ENCODE measurements around the gene WDR43.

The WDR43 gene

GRCh38 chr2:28995765-28996750 lies 101.6 kb downstream of the WDR43 start:
- DNase-seq (ENCODE audit: low read depth) = no peak
- no peak overlapping the region for H3K4me3 ChIP-seq (ENCODE audit: low read length)
- peaks cover 5% of the 10 kb centered on the region for H3K4me1 ChIP-seq (ENCODE audit: control insufficient read depth, insufficient read depth, low read length)
- H3K36me3 ChIP-seq (ENCODE audit: control insufficient read depth, insufficient read depth, low read length, severe bottlenecking) = no peaks in the 10 kb centered on the region
- H3K9ac ChIP-seq (ENCODE audit: low read length) = no peak overlapping the region
- no peaks in the 10 kb centered on the region for H3K9me3 ChIP-seq (ENCODE audit: control insufficient read depth, low read length)
- peaks cover 23% of the 10 kb centered on the region for H3K27me3 ChIP-seq (replicated peaks; ENCODE audit: control insufficient read depth, insufficient read depth, low read length)

- no peaks in the 10 kb centered on the region for H3K4me1 ChIP-seq (ENCODE audit: control insufficient read depth, insufficient read depth, low read length)
- H3K27me3 ChIP-seq (replicated peaks; ENCODE audit: control insufficient read depth, insufficient read depth, low read length) = peaks cover 28% of the 10 kb centered on the region
- no peak overlapping the region for H3K4me3 ChIP-seq (ENCODE audit: low read length)
- no peak for DNase-seq (ENCODE audit: low read depth)
- H3K9ac ChIP-seq (ENCODE audit: low read length) = no peak overlapping the region
- H3K9me3 ChIP-seq (ENCODE audit: control insufficient read depth, low read length) = no peaks in the 10 kb centered on the region
- no peaks in the 10 kb centered on the region for H3K36me3 ChIP-seq (ENCODE audit: control insufficient read depth, insufficient read depth, low read length, severe bottlenecking)
These were observed 102.9 kb downstream of the WDR43 start for GRCh38 chr2:28997237-28997846.
